HAP-1 (cell line): ENCODE results near the gene PXDN.
"Not testable (repeated sequence)": the region's sequence is repeated elsewhere in the genome, so short reads cannot be mapped to it uniquely, and the experiment has no call there.

Experiments used
- DNase-seq, 2 experiments: peaks; one replicate each; pipeline ENCODE4 v3.0.0-alpha.2; 2016 to 2020; ENCODE audit warnings: low spot score in 2 of 2
- H3K27me3 ChIP-seq: fragments of 250-450 bp; sonication (Bioruptor Pico); 2 replicates; pipeline ENCODE4 v1.5.1; 2020; ENCODE audit warnings: low read depth, mild to moderate bottlenecking, moderate library complexity
- H3K36me3 ChIP-seq: fragments of 250-450 bp; sonication (Bioruptor Pico); replicated peaks from 2 replicates; pipeline ENCODE4 v1.5.1; 2020; ENCODE audit warnings: mild to moderate bottlenecking
- H3K4me1 ChIP-seq: fragments of 250-450 bp; sonication (Bioruptor Pico); 2 replicates; pipeline ENCODE4 v1.5.1; 2020; ENCODE audit warnings: mild to moderate bottlenecking
- H3K4me3 ChIP-seq: fragments of 250-450 bp; sonication (Bioruptor Pico); 2 replicates; pipeline ENCODE4 v1.5.1; 2020; ENCODE audit warnings: mild to moderate bottlenecking, moderate library complexity
- H3K9me3 ChIP-seq: fragments of 250-450 bp; sonication (Bioruptor Pico); 2 replicates; pipeline ENCODE4 v1.5.1; 2020; ENCODE audit warnings: mild to moderate bottlenecking, moderate library complexity
- in situ Hi-C: fragments of 300-500 bp; cut with MboI; formaldehyde crosslinking; loops from 3 replicates; pipeline ENCODE4 v1.14.3; 2020; ENCODE audit warnings: low sequenced_read_pairs, inconsistent platforms, mixed read lengths

PXDN gene

GRCh38 chr2:1767939-1768691, 23.8 kb upstream of the PXDN start:
- Histone ChIP-seq H3K9me3 (no peaks in the 10 kb centered on the region), H3K36me3 (no peaks in the 10 kb centered on the region), H3K27me3 (no peaks in the 10 kb centered on the region), H3K4me3 (no peak overlapping the region), H3K4me1 (no peaks in the 10 kb centered on the region)
- no peak for DNase-seq
- in situ Hi-C loops = no loop called here

DNA sequence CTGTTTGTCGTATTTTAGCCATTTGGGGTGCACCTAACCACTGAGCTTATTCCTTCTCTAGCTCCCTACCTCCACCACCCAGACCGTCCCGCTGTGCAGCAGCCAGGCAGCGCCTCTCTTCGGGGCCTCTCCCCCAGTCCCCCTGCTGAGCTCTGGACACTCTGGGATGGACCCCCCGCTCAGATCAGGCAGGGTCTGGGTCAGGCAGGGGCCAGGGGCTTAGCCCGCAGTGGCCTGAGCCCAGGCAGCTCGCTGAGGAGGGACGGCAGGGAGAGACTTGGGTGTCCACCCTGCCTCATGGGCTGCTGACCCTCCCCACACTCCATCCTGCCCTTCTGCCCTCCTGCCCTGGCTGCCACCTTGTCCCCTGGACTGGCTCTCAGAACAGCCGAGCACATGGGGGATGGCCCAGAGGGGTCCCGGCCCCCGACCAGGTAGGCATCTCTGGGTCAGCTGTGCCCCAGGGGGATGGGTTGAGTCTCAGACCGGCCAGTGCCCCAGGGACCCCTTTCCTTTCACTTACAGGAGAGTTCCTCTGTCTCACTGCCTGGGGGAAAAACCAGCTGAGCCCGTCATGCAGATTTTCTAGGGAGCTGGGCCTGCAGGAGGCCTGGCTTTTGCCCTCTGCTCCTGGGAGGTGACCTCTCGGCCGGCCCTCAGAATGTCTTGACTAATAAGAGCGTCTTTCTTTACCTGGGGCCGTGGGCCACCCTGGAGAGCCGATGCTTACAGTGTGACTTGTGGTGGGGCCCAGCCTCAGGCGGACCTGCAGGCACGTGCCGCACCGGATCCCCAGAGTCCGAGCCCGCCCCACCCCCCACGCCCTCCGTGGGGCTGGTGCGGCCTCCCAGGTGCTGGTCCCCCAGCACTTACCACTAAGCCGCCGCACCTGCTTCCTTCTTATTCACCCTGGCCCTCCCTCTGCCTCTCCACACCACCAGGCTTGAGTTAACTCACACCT, 22.8 kb upstream of the PXDN start:
- Histone ChIP-seq H3K4me1 (no peaks in the 10 kb centered on the region), H3K36me3 (no peaks in the 10 kb centered on the region), H3K9me3 (no peaks in the 10 kb centered on the region), H3K27me3 (no peaks in the 10 kb centered on the region), H3K4me3 (no peak overlapping the region)
- in situ Hi-C loops = no loop called here
- no peak for DNase-seq

- Histone ChIP-seq H3K4me1 (no peaks in the 10 kb centered on the region), H3K9me3 (no peaks in the 10 kb centered on the region), H3K4me3 (no peak overlapping the region), H3K27me3 (no peaks in the 10 kb centered on the region), H3K36me3 (no peaks in the 10 kb centered on the region)
- no peak for DNase-seq
- in situ Hi-C loops = no loop called here
Observed at GRCh38 chr2:1766425-1766824, 22.1 kb upstream of the PXDN start.

- H3K36me3 ChIP-seq, H3K4me1 ChIP-seq, H3K27me3 ChIP-seq, DNase-seq, H3K9me3 ChIP-seq, H3K4me3 ChIP-seq, in situ Hi-C loops: not testable (repeated sequence)
Observed at GRCh38 chr2:1765201-1765600, 20.9 kb upstream of the PXDN start.

- no peak overlapping the region for H3K4me3 ChIP-seq
- no peaks in the 10 kb centered on the region for H3K36me3 ChIP-seq
- H3K9me3 ChIP-seq = no peaks in the 10 kb centered on the region
- H3K27me3 ChIP-seq = no peaks in the 10 kb centered on the region
- no peak for DNase-seq
- in situ Hi-C loops = no loop called here
- H3K4me1 ChIP-seq = no peaks in the 10 kb centered on the region
Observed at GRCh38 chr2:1759611-1759930, 15.3 kb upstream of the PXDN start.

DNA sequence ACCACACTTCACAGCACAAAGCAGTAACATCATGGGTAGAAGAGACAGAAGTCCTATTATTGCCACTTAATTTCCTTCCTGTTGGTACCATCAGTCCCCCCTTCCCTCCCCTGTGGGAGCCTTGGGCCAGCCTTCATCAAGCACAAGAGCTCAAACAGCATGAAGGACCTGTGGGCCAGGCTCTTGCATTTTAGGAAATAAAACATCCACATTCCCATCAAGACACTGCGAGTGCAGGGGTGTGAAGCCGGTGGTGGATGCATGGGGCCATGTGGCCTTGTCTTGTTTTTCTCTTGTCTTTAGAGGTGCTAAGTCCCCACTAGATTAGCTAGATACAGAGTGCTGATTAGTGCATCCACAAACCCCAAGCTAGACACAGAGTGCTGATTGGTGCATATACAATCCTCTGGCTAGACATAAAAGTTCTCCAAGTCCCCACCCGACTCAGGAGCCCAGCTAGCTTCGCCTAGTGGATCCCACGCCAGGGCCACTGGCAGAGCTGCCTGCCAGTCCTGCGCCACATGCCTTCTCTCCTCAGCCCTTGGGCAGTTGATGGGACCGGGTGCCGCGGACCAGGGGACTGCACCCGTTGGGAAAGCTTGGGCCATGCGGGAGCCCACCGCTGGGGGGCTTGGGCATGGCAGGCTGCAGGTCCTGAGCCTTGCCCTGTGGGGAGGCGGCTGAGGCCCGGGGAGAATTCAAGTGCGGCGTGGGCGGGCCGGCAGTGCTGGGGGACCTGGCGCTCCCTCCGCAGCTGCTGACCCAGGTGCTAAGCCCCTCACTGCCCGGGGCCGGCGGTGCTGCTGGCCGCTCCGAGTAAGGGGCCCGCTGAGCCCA, 14.7 kb upstream of the PXDN start:
- Histone ChIP-seq H3K4me3 (no peak overlapping the region), H3K4me1 (no peaks in the 10 kb centered on the region), H3K9me3 (no peaks in the 10 kb centered on the region), H3K27me3 (no peaks in the 10 kb centered on the region), H3K36me3 (no peaks in the 10 kb centered on the region)
- no peak for DNase-seq
- in situ Hi-C loops = no loop called here

GRCh38 chr2:1758171-1758570, 13.9 kb upstream of the PXDN start:
- in situ Hi-C loops = no loop called here
- Histone ChIP-seq H3K4me1 (no peaks in the 10 kb centered on the region), H3K9me3 (no peaks in the 10 kb centered on the region), H3K27me3 (no peaks in the 10 kb centered on the region), H3K36me3 (no peaks in the 10 kb centered on the region), H3K4me3 (no peak overlapping the region)
- DNase-seq = no peak

DNA sequence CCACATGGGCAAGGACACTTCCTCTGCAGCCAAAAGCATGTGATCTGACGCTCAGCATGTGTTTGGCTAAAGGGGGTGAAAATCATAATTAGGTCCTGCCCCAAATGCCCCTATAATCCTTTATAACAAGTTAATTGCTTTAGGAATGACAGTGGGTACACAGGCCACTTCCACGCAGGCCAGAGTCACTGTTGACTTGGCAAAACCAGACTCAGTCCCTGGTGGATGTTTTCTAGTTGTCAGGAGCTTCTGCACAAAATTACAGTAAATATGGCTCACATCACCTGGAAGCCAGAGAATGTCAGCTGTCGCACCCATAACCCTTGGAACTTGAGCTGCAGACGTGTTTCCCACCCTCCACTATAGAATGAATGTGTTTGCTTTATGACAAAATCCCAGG, 13.3 kb upstream of the PXDN start:
- Histone ChIP-seq H3K27me3 (no peaks in the 10 kb centered on the region), H3K9me3 (no peaks in the 10 kb centered on the region), H3K4me1 (no peaks in the 10 kb centered on the region), H3K4me3 (no peak overlapping the region), H3K36me3 (no peaks in the 10 kb centered on the region)
- DNase-seq = no peak
- in situ Hi-C loops = no loop called here

- H3K9me3 ChIP-seq, DNase-seq, H3K4me3 ChIP-seq, H3K4me1 ChIP-seq, H3K27me3 ChIP-seq, in situ Hi-C loops, H3K36me3 ChIP-seq: not testable (repeated sequence)
Observed at GRCh38 chr2:1757146-1757545, 12.8 kb upstream of the PXDN start.

- in situ Hi-C loops = no loop called here
- no peaks in the 10 kb centered on the region for H3K9me3 ChIP-seq
- no peaks in the 10 kb centered on the region for H3K36me3 ChIP-seq
- no peak overlapping the region for H3K4me3 ChIP-seq
- DNase-seq = no peak
- H3K27me3 ChIP-seq = no peaks in the 10 kb centered on the region
- H3K4me1 ChIP-seq = no peaks in the 10 kb centered on the region
Observed at GRCh38 chr2:1756456-1756855, 12.1 kb upstream of the PXDN start.

- no peaks in the 10 kb centered on the region for H3K27me3 ChIP-seq
- H3K9me3 ChIP-seq = no peaks in the 10 kb centered on the region
- in situ Hi-C loops = no loop called here
- no peak for DNase-seq
- no peak overlapping the region for H3K4me3 ChIP-seq
- H3K4me1 ChIP-seq = no peaks in the 10 kb centered on the region
- H3K36me3 ChIP-seq = no peaks in the 10 kb centered on the region
Observed at GRCh38 chr2:1755436-1756191, 11.3 kb upstream of the PXDN start.

DNA sequence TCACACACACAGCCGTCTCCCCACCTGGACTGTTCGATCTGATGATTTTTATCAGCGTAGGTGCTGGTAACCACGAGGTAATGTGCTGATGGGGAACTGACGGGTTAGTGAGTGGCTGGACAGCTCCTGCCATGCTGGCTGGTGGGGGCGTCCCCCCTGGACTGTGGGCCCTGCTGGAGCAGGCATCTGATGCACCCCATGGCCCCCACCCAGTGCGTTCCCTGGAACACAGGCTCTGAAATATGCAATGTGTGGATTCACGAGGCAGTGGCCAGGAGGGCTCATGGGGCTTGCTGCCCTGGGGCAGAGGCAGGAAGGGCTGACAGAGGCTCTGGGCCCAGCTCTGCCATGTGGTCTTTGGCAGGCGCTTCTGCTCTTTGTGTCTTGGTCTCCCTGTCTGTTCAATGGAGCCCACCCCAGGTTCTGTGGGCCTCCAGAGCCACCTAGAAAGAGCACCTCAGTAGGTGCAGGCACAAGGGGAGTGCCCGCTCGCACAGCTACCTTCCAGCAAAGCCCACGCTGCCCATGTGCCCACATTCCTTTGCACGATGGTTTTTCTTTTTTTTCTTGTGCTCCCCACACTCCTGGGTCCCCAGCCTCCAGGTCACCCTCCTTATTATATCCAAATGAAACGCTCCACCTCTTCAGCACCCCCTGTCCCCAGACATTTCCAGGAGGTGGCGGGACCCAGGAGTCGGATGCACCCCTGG, 10.3 kb upstream of the PXDN start:
- H3K4me3 ChIP-seq = no peak overlapping the region
- H3K4me1 ChIP-seq = no peaks in the 10 kb centered on the region
- H3K27me3 ChIP-seq = no peaks in the 10 kb centered on the region
- no peaks in the 10 kb centered on the region for H3K36me3 ChIP-seq
- no peaks in the 10 kb centered on the region for H3K9me3 ChIP-seq
- in situ Hi-C loops = no loop called here
- DNase-seq = no peak

GRCh38 chr2:1754046-1754445, 9.7 kb upstream of the PXDN start:
- H3K9me3 ChIP-seq = no peaks in the 10 kb centered on the region
- no peaks in the 10 kb centered on the region for H3K4me1 ChIP-seq
- no peaks in the 10 kb centered on the region for H3K36me3 ChIP-seq
- in situ Hi-C loops = no loop called here
- H3K4me3 ChIP-seq = no peak overlapping the region
- no peaks in the 10 kb centered on the region for H3K27me3 ChIP-seq
- no peak for DNase-seq
